GM23338 (cell line): ENCODE measurements around the gene MET. TPM values are rescaled to one million over a fixed set of nuclear protein-coding genes. Genes with fewer than 3 reads are reported as not detected.

Experiments
- ATAC-seq: fragments of 200-7000 bp; cut with Tn5 transposase; 3 replicates; pipeline ENCODE4 v1.9.1; 2020
- DNase-seq: peaks from one replicate; pipeline ENCODE4 v3.0.0-alpha.2; 2015; ENCODE audit warnings: low spot score
- H2AFZ ChIP-seq: fragments of 200-600 bp; sonication (generic); 2 replicates; pipeline ENCODE4 v1.8.0; 2016; ENCODE audit warnings: antibody characterized with exemption, mild to moderate bottlenecking, moderate library complexity
- H3F3A ChIP-seq: fragments of 200-600 bp; sonication (generic); replicated peaks from 2 replicates; pipeline ENCODE4 v1.8.0; 2017; ENCODE audit warnings: antibody characterized with exemption, mixed run types, low read depth
- H3K27ac ChIP-seq: fragments of 200-600 bp; sonication (generic); 2 replicates; pipeline ENCODE4 v1.6.1; 2016; ENCODE audit warnings: low read depth
- H3K27me3 ChIP-seq: fragments of 200-600 bp; sonication (generic); 2 replicates; pipeline ENCODE4 v1.8.0; 2016; ENCODE audit warnings: mild to moderate bottlenecking, mixed run types, moderate library complexity; ENCODE audit not compliant: insufficient read depth
- H3K36me3 ChIP-seq: fragments of 200-600 bp; sonication (generic); 2 replicates; pipeline ENCODE4 v1.8.0; 2016; ENCODE audit warnings: mild to moderate bottlenecking; ENCODE audit not compliant: insufficient read depth
- H3K4me1 ChIP-seq: fragments of 200-600 bp; sonication (generic); 2 replicates; pipeline ENCODE4 v1.8.0; 2016; ENCODE audit warnings: mild to moderate bottlenecking, moderate library complexity; ENCODE audit not compliant: insufficient read depth
- H3K4me2 ChIP-seq: fragments of 200-600 bp; sonication (generic); 2 replicates; pipeline ENCODE4 v1.7.1; 2017; ENCODE audit warnings: mixed run types
- H3K4me3 ChIP-seq: fragments of 200-600 bp; sonication (generic); 2 replicates; pipeline ENCODE4 v1.6.1; 2016; ENCODE audit warnings: mixed run types
- H3K79me2 ChIP-seq: fragments of 200-600 bp; sonication (generic); replicated peaks from 2 replicates; pipeline ENCODE4 v1.8.0; 2017; ENCODE audit warnings: mild to moderate bottlenecking; ENCODE audit not compliant: insufficient read depth
- H3K9me2 ChIP-seq: fragments of 200-600 bp; sonication (generic); 2 replicates; pipeline ENCODE4 v1.8.0; 2017; ENCODE audit not compliant: insufficient read depth
- H4K20me1 ChIP-seq: fragments of 200-600 bp; sonication (generic); replicated peaks from 2 replicates; pipeline ENCODE4 v1.8.0; 2017; ENCODE audit warnings: mild to moderate bottlenecking; ENCODE audit not compliant: insufficient read depth
- H3K27ac Mint-ChIP-seq: 2 replicates; pipeline ENCODE4 v1.8.0; 2020; ENCODE audit warnings: inconsistent platforms, mild to moderate bottlenecking, moderate library complexity, mixed read lengths
- H3K27me3 Mint-ChIP-seq: 3 replicates; pipeline ENCODE4 v1.8.0; 2022; ENCODE audit warnings: low read depth, mild to moderate bottlenecking, moderate library complexity, mixed read lengths, inconsistent platforms; ENCODE audit not compliant: insufficient read depth, poor library complexity
- H3K36me3 Mint-ChIP-seq: 3 replicates; pipeline ENCODE4 v1.8.0; 2021; ENCODE audit warnings: low read depth, mild to moderate bottlenecking, inconsistent platforms, moderate library complexity, mixed read lengths
- H3K4me1 Mint-ChIP-seq: 3 replicates; pipeline ENCODE4 v1.8.0; 2020; ENCODE audit warnings: mild to moderate bottlenecking, inconsistent platforms, mixed read lengths
- H3K4me3 Mint-ChIP-seq: 3 replicates; pipeline ENCODE4 v1.8.0; 2021; ENCODE audit warnings: moderate library complexity, mild to moderate bottlenecking, inconsistent platforms, mixed read lengths
- H3K9me3 Mint-ChIP-seq: 3 replicates; pipeline ENCODE4 v1.8.0; 2020; ENCODE audit warnings: moderate library complexity, mild to moderate bottlenecking, inconsistent platforms, mixed read lengths
- CREB1 ChIP-seq: fragments of 250-450 bp; sonication (Bioruptor Pico); IDR thresholded peaks from 2 replicates; pipeline ENCODE4 v1.5.0; 2020; ENCODE audit warnings: low read depth, mild to moderate bottlenecking, moderate library complexity
- EZH2 ChIP-seq: fragments of 200-600 bp; sonication (generic); IDR thresholded peaks from one replicate; pipeline ENCODE4 v1.8.0; 2017; ENCODE audit warnings: antibody characterized with exemption, mild to moderate bottlenecking, low read depth; ENCODE audit not compliant: unreplicated experiment
- EZH2phosphoT487 ChIP-seq: fragments of 200-600 bp; sonication (generic); IDR thresholded peaks from one replicate; pipeline ENCODE4 v1.8.1; 2018; ENCODE audit warnings: antibody characterized with exemption; ENCODE audit not compliant: unreplicated experiment
- JUNB ChIP-seq: IDR thresholded peaks from one replicate; pipeline ENCODE4 v1.6.1; 2016; ENCODE audit warnings: antibody characterized with exemption; ENCODE audit not compliant: unreplicated experiment
- NANOG ChIP-seq: IDR thresholded peaks from 2 replicates; pipeline ENCODE4 v1.6.1; 2016; ENCODE audit warnings: antibody characterized with exemption, borderline replicate concordance
- POLR2AphosphoS5 ChIP-seq: IDR thresholded peaks from 2 replicates; pipeline ENCODE4 v1.6.1; 2016; ENCODE audit warnings: antibody characterized with exemption, low read depth
- STAT1 ChIP-seq: IDR thresholded peaks from one replicate; pipeline ENCODE4 v1.6.1; 2016; ENCODE audit warnings: antibody characterized with exemption; ENCODE audit not compliant: unreplicated experiment
- ZNF114 ChIP-seq: fragments of 250-450 bp; sonication (Bioruptor Pico); IDR thresholded peaks from 2 replicates; pipeline ENCODE4 v1.5.0; 2020; ENCODE audit warnings: mild to moderate bottlenecking, moderate library complexity
- ZNF331 ChIP-seq: fragments of 250-450 bp; sonication (Bioruptor Pico); IDR thresholded peaks from 2 replicates; pipeline ENCODE4 v1.5.0; 2020; ENCODE audit warnings: low read depth, mild to moderate bottlenecking, moderate library complexity
- polyA plus RNA-seq: library from polyadenylated mRNA; unstranded; fragments of >200 nt; fragmentation: Nextera tagmentation; extraction: Ambion mirVana; gene quantifications from 2 replicates; pipeline ENCODE4 v1.2.1, GENCODE V29; 2016
- total RNA-seq: library from RNA; depleted of rRNA; stranded (reverse); fragments of >200 nt; shearing (Covaris generic); gene quantifications from 2 replicates; pipeline ENCODE4 v1.2.3, GENCODE V29; 2014
- TF ChIP-seq, protein P1 (sequence below): IDR thresholded peaks from one replicate; pipeline ENCODE4 v1.6.1; 2018; ENCODE audit warnings: antibody characterized with exemption; ENCODE audit not compliant: unreplicated experiment
- TF ChIP-seq, protein P2 (sequence below): IDR thresholded peaks from 2 replicates; pipeline ENCODE4 v1.6.1; 2016; ENCODE audit warnings: antibody characterized with exemption
- TF ChIP-seq, protein P3 (sequence below): fragments of 250-450 bp; sonication (Bioruptor Pico); IDR thresholded peaks from 2 replicates; pipeline ENCODE4 v1.5.0; 2020; ENCODE audit warnings: mild to moderate bottlenecking, moderate library complexity
- TF ChIP-seq, protein P4 (sequence below), 2 experiments: fragments of 200-600 bp in 1 of 2; sonication (generic) in 1 of 2; conservative IDR thresholded peaks; 2 replicates each; pipeline versions ENCODE4 v1.5.1 to v1.6.1; 2016 to 2017; ENCODE audit warnings: antibody characterized with exemption in 2 of 2, low read depth in 2 of 2, mild to moderate bottlenecking in 2 of 2, moderate library complexity in 1 of 2

Gene MET
- total and polyA plus RNA-seq, 2 experiments from 2014 or later: 4.8 to 23.1 TPM

DNA sequence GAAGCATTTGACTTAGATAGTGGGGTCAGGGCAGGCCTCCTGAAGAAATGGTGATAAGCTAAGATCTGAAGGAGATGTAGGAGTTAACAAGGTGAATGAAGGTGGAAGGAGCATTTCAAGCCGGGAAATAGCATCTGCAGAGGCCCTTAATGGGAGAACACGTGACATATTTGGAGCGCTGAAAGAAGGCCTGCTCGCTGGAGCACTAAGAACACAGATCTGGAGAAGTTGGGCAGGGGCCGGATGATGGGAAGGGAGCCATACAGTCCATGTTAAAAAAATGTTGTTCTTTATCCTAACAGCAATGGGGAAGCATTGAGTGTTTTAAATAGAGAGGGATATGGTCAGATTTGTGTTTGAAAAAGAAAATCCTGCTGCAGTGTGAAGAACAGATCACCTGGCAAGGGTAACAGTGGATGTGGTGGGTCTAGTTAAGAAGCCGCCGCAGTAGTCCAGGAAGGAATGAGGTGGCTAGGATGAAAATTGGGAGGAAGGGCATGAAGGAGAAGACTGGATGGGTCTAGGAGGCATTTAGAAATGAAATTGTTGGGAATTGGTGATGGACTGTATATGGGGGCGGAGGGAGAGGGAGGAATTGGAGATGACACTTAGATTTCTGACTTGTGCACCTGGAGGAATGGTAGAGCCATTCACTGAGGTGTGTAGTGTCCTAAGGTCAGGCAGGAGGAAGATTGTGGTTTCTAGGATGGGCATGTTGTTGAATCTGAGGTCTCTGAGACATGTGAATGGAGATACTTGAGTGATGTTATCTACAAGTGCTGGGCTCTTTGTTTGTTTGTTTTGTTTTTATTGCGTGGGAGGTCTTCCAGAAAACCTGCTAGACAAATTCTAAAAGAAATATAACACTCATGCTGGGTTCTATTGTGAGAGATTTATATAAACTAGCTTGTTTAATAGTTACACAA lies 58.4 kb downstream of the MET start:
- DNase-seq (no peak), ATAC-seq (no peak)
- TF ChIP-seq EZH2 (no peak), JUNB (no peak), CREB1 (CRISPR knock-in tag) (no peak), ZNF331 (CRISPR knock-in tag) (no peak), POLR2AphosphoS5 (no peak), ZNF114 (CRISPR knock-in tag) (no peak), EZH2phosphoT487 (no peak), NANOG (no peak), STAT1 (no peak)
- TF ChIP-seq, protein P1, sequence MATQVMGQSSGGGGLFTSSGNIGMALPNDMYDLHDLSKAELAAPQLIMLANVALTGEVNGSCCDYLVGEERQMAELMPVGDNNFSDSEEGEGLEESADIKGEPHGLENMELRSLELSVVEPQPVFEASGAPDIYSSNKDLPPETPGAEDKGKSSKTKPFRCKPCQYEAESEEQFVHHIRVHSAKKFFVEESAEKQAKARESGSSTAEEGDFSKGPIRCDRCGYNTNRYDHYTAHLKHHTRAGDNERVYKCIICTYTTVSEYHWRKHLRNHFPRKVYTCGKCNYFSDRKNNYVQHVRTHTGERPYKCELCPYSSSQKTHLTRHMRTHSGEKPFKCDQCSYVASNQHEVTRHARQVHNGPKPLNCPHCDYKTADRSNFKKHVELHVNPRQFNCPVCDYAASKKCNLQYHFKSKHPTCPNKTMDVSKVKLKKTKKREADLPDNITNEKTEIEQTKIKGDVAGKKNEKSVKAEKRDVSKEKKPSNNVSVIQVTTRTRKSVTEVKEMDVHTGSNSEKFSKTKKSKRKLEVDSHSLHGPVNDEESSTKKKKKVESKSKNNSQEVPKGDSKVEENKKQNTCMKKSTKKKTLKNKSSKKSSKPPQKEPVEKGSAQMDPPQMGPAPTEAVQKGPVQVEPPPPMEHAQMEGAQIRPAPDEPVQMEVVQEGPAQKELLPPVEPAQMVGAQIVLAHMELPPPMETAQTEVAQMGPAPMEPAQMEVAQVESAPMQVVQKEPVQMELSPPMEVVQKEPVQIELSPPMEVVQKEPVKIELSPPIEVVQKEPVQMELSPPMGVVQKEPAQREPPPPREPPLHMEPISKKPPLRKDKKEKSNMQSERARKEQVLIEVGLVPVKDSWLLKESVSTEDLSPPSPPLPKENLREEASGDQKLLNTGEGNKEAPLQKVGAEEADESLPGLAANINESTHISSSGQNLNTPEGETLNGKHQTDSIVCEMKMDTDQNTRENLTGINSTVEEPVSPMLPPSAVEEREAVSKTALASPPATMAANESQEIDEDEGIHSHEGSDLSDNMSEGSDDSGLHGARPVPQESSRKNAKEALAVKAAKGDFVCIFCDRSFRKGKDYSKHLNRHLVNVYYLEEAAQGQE: no peak
- TF ChIP-seq, protein P2, sequence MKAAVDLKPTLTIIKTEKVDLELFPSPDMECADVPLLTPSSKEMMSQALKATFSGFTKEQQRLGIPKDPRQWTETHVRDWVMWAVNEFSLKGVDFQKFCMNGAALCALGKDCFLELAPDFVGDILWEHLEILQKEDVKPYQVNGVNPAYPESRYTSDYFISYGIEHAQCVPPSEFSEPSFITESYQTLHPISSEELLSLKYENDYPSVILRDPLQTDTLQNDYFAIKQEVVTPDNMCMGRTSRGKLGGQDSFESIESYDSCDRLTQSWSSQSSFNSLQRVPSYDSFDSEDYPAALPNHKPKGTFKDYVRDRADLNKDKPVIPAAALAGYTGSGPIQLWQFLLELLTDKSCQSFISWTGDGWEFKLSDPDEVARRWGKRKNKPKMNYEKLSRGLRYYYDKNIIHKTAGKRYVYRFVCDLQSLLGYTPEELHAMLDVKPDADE: no peak
- TF ChIP-seq, protein P3, sequence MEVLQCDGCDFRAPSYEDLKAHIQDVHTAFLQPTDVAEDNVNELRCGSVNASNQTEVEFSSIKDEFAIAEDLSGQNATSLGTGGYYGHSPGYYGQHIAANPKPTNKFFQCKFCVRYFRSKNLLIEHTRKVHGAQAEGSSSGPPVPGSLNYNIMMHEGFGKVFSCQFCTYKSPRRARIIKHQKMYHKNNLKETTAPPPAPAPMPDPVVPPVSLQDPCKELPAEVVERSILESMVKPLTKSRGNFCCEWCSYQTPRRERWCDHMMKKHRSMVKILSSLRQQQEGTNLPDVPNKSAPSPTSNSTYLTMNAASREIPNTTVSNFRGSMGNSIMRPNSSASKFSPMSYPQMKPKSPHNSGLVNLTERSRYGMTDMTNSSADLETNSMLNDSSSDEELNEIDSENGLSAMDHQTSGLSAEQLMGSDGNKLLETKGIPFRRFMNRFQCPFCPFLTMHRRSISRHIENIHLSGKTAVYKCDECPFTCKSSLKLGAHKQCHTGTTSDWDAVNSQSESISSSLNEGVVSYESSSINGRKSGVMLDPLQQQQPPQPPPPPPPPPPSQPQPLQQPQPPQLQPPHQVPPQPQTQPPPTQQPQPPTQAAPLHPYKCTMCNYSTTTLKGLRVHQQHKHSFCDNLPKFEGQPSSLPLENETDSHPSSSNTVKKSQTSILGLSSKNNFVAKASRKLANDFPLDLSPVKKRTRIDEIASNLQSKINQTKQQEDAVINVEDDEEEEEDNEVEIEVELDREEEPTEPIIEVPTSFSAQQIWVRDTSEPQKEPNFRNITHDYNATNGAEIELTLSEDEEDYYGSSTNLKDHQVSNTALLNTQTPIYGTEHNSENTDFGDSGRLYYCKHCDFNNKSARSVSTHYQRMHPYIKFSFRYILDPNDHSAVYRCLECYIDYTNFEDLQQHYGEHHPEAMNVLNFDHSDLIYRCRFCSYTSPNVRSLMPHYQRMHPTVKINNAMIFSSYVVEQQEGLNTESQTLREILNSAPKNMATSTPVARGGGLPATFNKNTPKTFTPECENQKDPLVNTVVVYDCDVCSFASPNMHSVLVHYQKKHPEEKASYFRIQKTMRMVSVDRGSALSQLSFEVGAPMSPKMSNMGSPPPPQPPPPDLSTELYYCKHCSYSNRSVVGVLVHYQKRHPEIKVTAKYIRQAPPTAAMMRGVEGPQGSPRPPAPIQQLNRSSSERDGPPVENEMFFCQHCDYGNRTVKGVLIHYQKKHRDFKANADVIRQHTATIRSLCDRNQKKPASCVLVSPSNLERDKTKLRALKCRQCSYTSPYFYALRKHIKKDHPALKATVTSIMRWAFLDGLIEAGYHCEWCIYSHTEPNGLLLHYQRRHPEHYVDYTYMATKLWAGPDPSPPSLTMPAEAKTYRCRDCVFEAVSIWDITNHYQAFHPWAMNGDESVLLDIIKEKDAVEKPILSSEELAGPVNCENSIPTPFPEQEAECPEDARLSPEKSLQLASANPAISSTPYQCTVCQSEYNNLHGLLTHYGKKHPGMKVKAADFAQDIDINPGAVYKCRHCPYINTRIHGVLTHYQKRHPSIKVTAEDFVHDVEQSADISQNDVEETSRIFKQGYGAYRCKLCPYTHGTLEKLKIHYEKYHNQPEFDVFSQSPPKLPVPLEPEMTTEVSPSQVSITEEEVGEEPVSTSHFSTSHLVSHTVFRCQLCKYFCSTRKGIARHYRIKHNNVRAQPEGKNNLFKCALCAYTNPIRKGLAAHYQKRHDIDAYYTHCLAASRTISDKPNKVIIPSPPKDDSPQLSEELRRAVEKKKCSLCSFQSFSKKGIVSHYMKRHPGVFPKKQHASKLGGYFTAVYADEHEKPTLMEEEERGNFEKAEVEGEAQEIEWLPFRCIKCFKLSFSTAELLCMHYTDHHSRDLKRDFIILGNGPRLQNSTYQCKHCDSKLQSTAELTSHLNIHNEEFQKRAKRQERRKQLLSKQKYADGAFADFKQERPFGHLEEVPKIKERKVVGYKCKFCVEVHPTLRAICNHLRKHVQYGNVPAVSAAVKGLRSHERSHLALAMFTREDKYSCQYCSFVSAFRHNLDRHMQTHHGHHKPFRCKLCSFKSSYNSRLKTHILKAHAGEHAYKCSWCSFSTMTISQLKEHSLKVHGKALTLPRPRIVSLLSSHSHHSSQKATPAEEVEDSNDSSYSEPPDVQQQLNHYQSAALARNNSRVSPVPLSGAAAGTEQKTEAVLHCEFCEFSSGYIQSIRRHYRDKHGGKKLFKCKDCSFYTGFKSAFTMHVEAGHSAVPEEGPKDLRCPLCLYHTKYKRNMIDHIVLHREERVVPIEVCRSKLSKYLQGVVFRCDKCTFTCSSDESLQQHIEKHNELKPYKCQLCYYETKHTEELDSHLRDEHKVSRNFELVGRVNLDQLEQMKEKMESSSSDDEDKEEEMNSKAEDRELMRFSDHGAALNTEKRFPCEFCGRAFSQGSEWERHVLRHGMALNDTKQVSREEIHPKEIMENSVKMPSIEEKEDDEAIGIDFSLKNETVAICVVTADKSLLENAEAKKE: no peak
- TF ChIP-seq, protein P4, sequence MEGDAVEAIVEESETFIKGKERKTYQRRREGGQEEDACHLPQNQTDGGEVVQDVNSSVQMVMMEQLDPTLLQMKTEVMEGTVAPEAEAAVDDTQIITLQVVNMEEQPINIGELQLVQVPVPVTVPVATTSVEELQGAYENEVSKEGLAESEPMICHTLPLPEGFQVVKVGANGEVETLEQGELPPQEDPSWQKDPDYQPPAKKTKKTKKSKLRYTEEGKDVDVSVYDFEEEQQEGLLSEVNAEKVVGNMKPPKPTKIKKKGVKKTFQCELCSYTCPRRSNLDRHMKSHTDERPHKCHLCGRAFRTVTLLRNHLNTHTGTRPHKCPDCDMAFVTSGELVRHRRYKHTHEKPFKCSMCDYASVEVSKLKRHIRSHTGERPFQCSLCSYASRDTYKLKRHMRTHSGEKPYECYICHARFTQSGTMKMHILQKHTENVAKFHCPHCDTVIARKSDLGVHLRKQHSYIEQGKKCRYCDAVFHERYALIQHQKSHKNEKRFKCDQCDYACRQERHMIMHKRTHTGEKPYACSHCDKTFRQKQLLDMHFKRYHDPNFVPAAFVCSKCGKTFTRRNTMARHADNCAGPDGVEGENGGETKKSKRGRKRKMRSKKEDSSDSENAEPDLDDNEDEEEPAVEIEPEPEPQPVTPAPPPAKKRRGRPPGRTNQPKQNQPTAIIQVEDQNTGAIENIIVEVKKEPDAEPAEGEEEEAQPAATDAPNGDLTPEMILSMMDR (conservative IDR thresholded peaks at IDR 0.05; ENCODE audit: low read depth in 2 of 2): no peak
- no peaks in the 10 kb centered on the region for H3K9me3 Mint-ChIP-seq
- Histone ChIP-seq H3K79me2 (no peaks in the 10 kb centered on the region), H3K27ac (no peak overlapping the region), H3F3A (no peaks in the 10 kb centered on the region), H2AFZ (no peak overlapping the region), H3K4me3 (no peak overlapping the region), H3K9me2 (no peaks in the 10 kb centered on the region), H3K27me3 (no peaks in the 10 kb centered on the region), H4K20me1 (no peaks in the 10 kb centered on the region), H3K4me2 (no peak overlapping the region), H3K36me3 (no peaks in the 10 kb centered on the region), H3K4me1 (peaks cover 36% of the 10 kb centered on the region)
- peaks cover 4% of the 10 kb centered on the region for H3K27me3 Mint-ChIP-seq
- peaks cover 29% of the 10 kb centered on the region for H3K4me1 Mint-ChIP-seq
- no peak overlapping the region for H3K4me3 Mint-ChIP-seq
- H3K27ac Mint-ChIP-seq: no peak overlapping the region
- no peaks in the 10 kb centered on the region for H3K36me3 Mint-ChIP-seq
